Heart right ventricle (tissue), 16 donors: ENCODE measurements around the gene CDK14. TPM values are rescaled to one million over a fixed set of nuclear protein-coding genes. Genes with fewer than 3 reads are reported as not detected.

ENCODE experiments used
- ATAC-seq, 8 donors: fragments of 200-7000 bp; cut with Tn5 transposase; one replicate each; pipeline ENCODE4 v1.9.1; 2020; ENCODE audit warnings: mild to moderate bottlenecking in 8 of 8, moderate library complexity in 8 of 8, moderate number of reproducible peaks in 1 of 8
- DNase-seq, 2 donors: peaks; one replicate each; pipeline ENCODE4 v3.0.0-alpha.2; 2020
- H3K27ac ChIP-seq, 10 donors: fragments of 200-600 bp; sonication (generic) in 2 of 10; one replicate each; pipeline versions ENCODE4 v1.5.0 to v1.8.0; 2020 to 2022; ENCODE audit warnings: mild to moderate bottlenecking in 3 of 10
- H3K27me3 ChIP-seq, 7 donors: fragments of 200-600 bp; one replicate each; pipeline ENCODE4 v1.8.0; 2021 to 2022; ENCODE audit warnings: mild to moderate bottlenecking in 2 of 7
- H3K36me3 ChIP-seq, 9 donors: fragments of 200-600 bp; sonication (generic) in 1 of 9; one replicate each; pipeline versions ENCODE4 v1.5.0 to v1.8.0; 2020 to 2022; ENCODE audit warnings: mild to moderate bottlenecking in 2 of 9
- H3K4me1 ChIP-seq, 9 donors: fragments of 200-600 bp; sonication (generic) in 1 of 9; one replicate each; pipeline versions ENCODE4 v1.5.0 to v1.8.0; 2020 to 2022; ENCODE audit warnings: mild to moderate bottlenecking in 4 of 9
- H3K4me3 ChIP-seq, 10 donors: fragments of 200-600 bp; sonication (generic) in 2 of 10; one replicate each; pipeline versions ENCODE4 v1.5.0 to v1.8.0; 2020 to 2022; ENCODE audit warnings: mild to moderate bottlenecking in 7 of 10, moderate library complexity in 2 of 10
- H3K9me3 ChIP-seq, 11 donors: fragments of 200-600 bp in 10 of 11; sonication (generic) in 2 of 11; one replicate each; pipeline versions ENCODE4 v1.5.0 to v1.8.0; 2013 to 2022; ENCODE audit warnings: mild to moderate bottlenecking in 2 of 11, control low read depth in 1 of 11, moderate library complexity in 1 of 11
- CTCF ChIP-seq, 9 donors: fragments of 200-600 bp; sonication (generic) in 2 of 9; IDR thresholded peaks; one replicate each; pipeline versions ENCODE4 v1.5.0 to v1.8.0; 2021 to 2022; ENCODE audit warnings: antibody characterized with exemption in 9 of 9, mild to moderate bottlenecking in 5 of 9, moderate library complexity in 1 of 9
- WGBS, 2 donors: extraction: QIAGEN DNeasy Blood & Tissue Kit; methylation state at CpG; one replicate each; pipeline ENCODE4 v1.1.7; 2013; ENCODE audit warnings: inconsistent platforms in 1 of 2; 5-methylcytosine and 5-hydroxymethylcytosine counted together
- intact Hi-C, 10 donors: fragments of 100-400 bp; cut with DNase I; formaldehyde crosslinking; loops; one replicate each; pipeline versions ENCODE4 v1.11.1 to v1.14.2; 2022
- polyA plus RNA-seq, 2 donors: library from polyadenylated mRNA; stranded (reverse); fragments of 200-250 nt; gene quantifications; one replicate each; pipeline ENCODE4 v1.2.3, GENCODE V29; 2013
- total RNA-seq, 10 donors: library from RNA; stranded (reverse); fragmentation: NEBNext Ultra II Directional in 3 of 10; extraction: Animal tissue kit (Norgen Biotek cat#: 25700) in 3 of 10; gene quantifications; one replicate each; pipeline versions ENCODE4 v1.2.1 to v1.2.4, GENCODE V29; 2021 to 2023
- donor health status: Arrhythmogenic right ventricular cardiomyopathy.
- donor health status: ischemic (EF 13 %, LVEDD 7.1; RV severe dilation, severe dysfunction).
- donor health status: healthy with polysubstance abuse.
- donor health status: DM: no; HTN: yes; CAD: no.
- donor health status: DM: no; HTN: no; CAD: no.
- donor health status: ischemic (EF 25% LVEDD 6.9; RV normal size, moderate dysfunction).
- donor health status: ischemic (EF 25% LVEDD 5.7; RV mildly dilated, moderate dysfunction).
- donor health status: healthy.
- donor health status: DM: yes; HTN: yes; CAD: no.
- donor health status: Ischemic cardiomyopathy.
- donor health status: ischemic (EF 35%, LVEDD 5.7; RV mildly dilated, moderate dysfunction).
- donor health status: nonischemic (EF 11% LVEDD 7.7; RV severe dilation, severe dysfunction).
- donor health status: DM: yes; HTN: yes; CAD: no.
- donor health status: PGD.
- donor health status: ischemic (EF 29% LVEDD 5.4; RV normal size, mild dysfunction).
- donor health status: nonischemic (EF 23%, LVEDD 6.1; RV moderate dilation, normal function).

Gene CDK14
- total and polyA plus RNA-seq, 12 donors = 3.9 to 36.5 (median 21.4) TPM

GRCh38 chr7:90869335-90869734 lies 273.2 kb downstream of the CDK14 start:
- no peak for DNase-seq
- H3K27ac ChIP-seq = no peak overlapping the region
- intact Hi-C loops = no loop called here
- H3K4me3 ChIP-seq = no peak overlapping the region
- no peaks in the 10 kb centered on the region for H3K4me1 ChIP-seq
- H3K9me3 ChIP-seq = no peaks in the 10 kb centered on the region
- WGBS, 2 donors = 98 to 100% methylated on average over 1 of the region's 1 CpG
- ATAC-seq = no peak
- no peaks in the 10 kb centered on the region for H3K36me3 ChIP-seq
- no peaks in the 10 kb centered on the region for H3K27me3 ChIP-seq
- TF ChIP-seq CTCF (IDR thresholded peaks at IDR 0.05) = no peak

- H3K27ac ChIP-seq = no peak overlapping the region
- no peak for DNase-seq
- H3K4me3 ChIP-seq = no peak overlapping the region
- peaks cover 0 to 8% (median 0%) of the 10 kb centered on the region in 9 donors for H3K4me1 ChIP-seq
- H3K27me3 ChIP-seq = no peaks in the 10 kb centered on the region
- no peaks in the 10 kb centered on the region for H3K9me3 ChIP-seq
- WGBS, 2 donors = 92 to 93% methylated on average over 2 of the region's 2 CpGs
- intact Hi-C loops = loop anchor here in 1 of 10 donors (10.0 kb wide), 1 partner anchor 128 kb away; no protein-coding TSS in a partner anchor
- no peak for TF ChIP-seq CTCF (IDR thresholded peaks at IDR 0.05)
- no peaks in the 10 kb centered on the region for H3K36me3 ChIP-seq
- ATAC-seq = no peak
These were observed 280.6 kb downstream of the CDK14 start for GRCh38 chr7:90876701-90877100.

GRCh38 chr7:90877201-90877600 lies 281.1 kb downstream of the CDK14 start:
- no peaks in the 10 kb centered on the region for H3K36me3 ChIP-seq
- no peaks in the 10 kb centered on the region for H3K9me3 ChIP-seq
- intact Hi-C loops = loop anchor here in 1 of 10 donors (10.0 kb wide), 1 partner anchor 128 kb away; no protein-coding TSS in a partner anchor
- H3K4me1 ChIP-seq = peaks cover 0 to 8% (median 0%) of the 10 kb centered on the region in 9 donors
- DNase-seq (no peak), ATAC-seq (no peak)
- 47 to 51% methylated on average over 2 of the region's 2 CpGs for WGBS, 2 donors
- no peaks in the 10 kb centered on the region for H3K27me3 ChIP-seq
- H3K27ac ChIP-seq = no peak overlapping the region
- H3K4me3 ChIP-seq = no peak overlapping the region
- TF ChIP-seq CTCF (IDR thresholded peaks at IDR 0.05) = no peak

- peak in 3 of 8 donors; percentile 33 to 77 (median 53) for ATAC-seq
- no peak for TF ChIP-seq CTCF (IDR thresholded peaks at IDR 0.05)
- intact Hi-C loops = loop anchor here in 1 of 10 donors (10.0 kb wide), 1 partner anchor 125 kb away; no protein-coding TSS in a partner anchor
- Histone ChIP-seq H3K4me3 (no peak overlapping the region), H3K4me1 (peaks cover 0 to 8% (median 0%) of the 10 kb centered on the region in 9 donors), H3K36me3 (no peaks in the 10 kb centered on the region), H3K27ac (no peak overlapping the region), H3K27me3 (no peaks in the 10 kb centered on the region), H3K9me3 (no peaks in the 10 kb centered on the region)
- WGBS, 2 donors = 74 to 84% methylated on average over 3 of the region's 3 CpGs
- DNase-seq = peak; percentile 8 to 32
These were observed 283.8 kb downstream of the CDK14 start for GRCh38 chr7:90879924-90880323.
